ENCODE results near the gene SAMD11. TPM values are rescaled to one million over a fixed set of nuclear protein-coding genes. Genes with fewer than 3 reads are reported as not detected.
A peak's percentile ranks its signal among the peaks of the same experiment; 100 is the strongest.

The SAMD11 gene
- total RNA-seq, 1 experiment from 2014 or later = not detected

- DNase-seq (ENCODE audit: low spot score) = peak; percentile 50
Observed at GRCh38 chr1:904310-904950, 19.3 kb upstream of the SAMD11 start.

- no peak for DNase-seq (ENCODE audit: low spot score)
Observed at GRCh38 chr1:905071-905749, 18.5 kb upstream of the SAMD11 start.

- DNase-seq (ENCODE audit: low spot score) = no peak
Observed at GRCh38 chr1:905811-906599, 17.7 kb upstream of the SAMD11 start.

- DNase-seq (ENCODE audit: low spot score) = no peak
Observed at GRCh38 chr1:906600-907420, 16.9 kb upstream of the SAMD11 start.

GRCh38 chr1:907611-908451, 15.9 kb upstream of the SAMD11 start:
- DNase-seq (ENCODE audit: low spot score) = no peak

GRCh38 chr1:908661-909060, 15.1 kb upstream of the SAMD11 start:
- DNase-seq (ENCODE audit: low spot score) = no peak

- DNase-seq (ENCODE audit: low spot score) = no peak
Observed at GRCh38 chr1:909861-910310, 13.8 kb upstream of the SAMD11 start.

GRCh38 chr1:910311-910880, 13.3 kb upstream of the SAMD11 start:
- no peak for DNase-seq (ENCODE audit: low spot score)

GRCh38 chr1:910881-911721, 12.6 kb upstream of the SAMD11 start:
- DNase-seq (ENCODE audit: low spot score) = no peak

GRCh38 chr1:911875-912739, 11.6 kb upstream of the SAMD11 start:
- DNase-seq (ENCODE audit: low spot score) = no peak

- peak; percentile 0 for DNase-seq (ENCODE audit: low spot score)
Observed at GRCh38 chr1:912740-913301, 10.9 kb upstream of the SAMD11 start.

- no peak for DNase-seq (ENCODE audit: low spot score)
Observed at GRCh38 chr1:913491-914130, 10.1 kb upstream of the SAMD11 start.

- no peak for DNase-seq (ENCODE audit: low spot score)
Observed at GRCh38 chr1:914131-914890, 9.4 kb upstream of the SAMD11 start.

GRCh38 chr1:914891-915280, 8.8 kb upstream of the SAMD11 start:
- DNase-seq (ENCODE audit: low spot score) = peak; percentile 0

GRCh38 chr1:915295-916172, 8.2 kb upstream of the SAMD11 start:
- DNase-seq (ENCODE audit: low spot score) = peak; percentile 0

All from HT-29 (cell line).